HepG2 (cell line): Measurements from ENCODE around the gene CCDC82. TPM values are rescaled to one million over a fixed set of nuclear protein-coding genes. Genes with fewer than 3 reads are reported as not detected.

Source experiments
- ATAC-seq: fragments of 200-7000 bp; cut with Tn5 transposase; 3 replicates; pipeline ENCODE4 v1.9.1; 2020; ENCODE audit warnings: mild to moderate bottlenecking, moderate library complexity
- BruUV-seq: library from RNA; stranded (reverse); fragments of 400-500 nt; replicated peaks from 2 replicates; lab custom pipeline; 2021; lab: Mats Ljungman, UMichigan
- CTCF ChIA-PET: fragments of 300-600 bp; formaldehyde crosslinking; extraction: SDS; loops from one replicate; lab custom pipeline; 2021; ENCODE audit warnings: low total read pairs, inconsistent platforms, low intra/inter-chr PET ratio; lab: Yijun Ruan, JAX
- POLR2A ChIA-PET: fragments of 350-600 bp; sonication (Branson Sonifier 250); formaldehyde crosslinking; loops from one replicate; lab custom pipeline; 2020; ENCODE audit warnings: antibody characterized with exemption, inconsistent platforms; lab: Yijun Ruan, JAX
- DNase-seq: peaks from one replicate; pipeline ENCODE4 v3.0.0-alpha.2; 2015; ENCODE audit warnings: low spot score
- FAIRE-seq: peaks from 3 replicates; lab custom pipeline; 2011; peaks lifted over from hg19 to GRCh38; lab: Jason Lieb, UNC
- H2AFZ ChIP-seq: one replicate; pipeline ENCODE4 v1.6.1; 2011; ENCODE audit warnings: low read length, inconsistent platforms
- H3K27ac ChIP-seq: fragments of 300-600 bp; 3 replicates; pipeline ENCODE4 v1.8.0; 2011; ENCODE audit warnings: mixed run types, mild to moderate bottlenecking, mixed read lengths, low read length, inconsistent platforms; ENCODE audit not compliant: insufficient read depth; ENCODE audit errors: extremely low read length
- H3K27me3 ChIP-seq, 2 experiments: fragments of 200-600 bp in 1 of 2; 2 replicates in 1 of 2; 3 replicates in 1 of 2; pipeline versions ENCODE4 v1.6.0 to v1.8.0; 2011; ENCODE audit warnings: low read length in 2 of 2, mild to moderate bottlenecking in 2 of 2, moderate library complexity in 2 of 2, inconsistent platforms in 1 of 2; ENCODE audit not compliant: insufficient read depth in 2 of 2, control insufficient read depth in 1 of 2
- H3K36me3 ChIP-seq, 2 experiments: fragments of 200-600 bp in 1 of 2; replicated peaks in 1 of 2; 2 replicates in 1 of 2; 3 replicates in 1 of 2; pipeline versions ENCODE4 v1.5.1 to v1.8.0; 2011; ENCODE audit warnings: low read length in 2 of 2, inconsistent platforms in 1 of 2; ENCODE audit not compliant: insufficient read depth in 2 of 2, control insufficient read depth in 1 of 2
- H3K4me1 ChIP-seq: 2 replicates; pipeline ENCODE4 v1.5.1; 2012; ENCODE audit warnings: low read length, inconsistent platforms; ENCODE audit not compliant: insufficient read depth
- H3K4me2 ChIP-seq: 2 replicates; pipeline ENCODE4 v1.6.0; 2011; ENCODE audit warnings: low read depth, low read length, inconsistent platforms
- H3K4me3 ChIP-seq, 3 experiments: fragments of 200-600 bp in 1 of 3; sonication (generic), shearing (Covaris generic) in 1 of 3; replicated peaks in 1 of 3; 2 replicates each; pipeline ENCODE4 v1.5.1; 2011 to 2016; ENCODE audit warnings: low read length in 3 of 3, inconsistent platforms in 2 of 3, low read depth in 2 of 3, mild to moderate bottlenecking in 2 of 3, control low read depth in 1 of 3, mixed read lengths in 1 of 3; ENCODE audit not compliant: insufficient read depth in 1 of 3
- H3K79me2 ChIP-seq: one replicate; pipeline ENCODE4 v1.6.1; 2011; ENCODE audit warnings: low read length, inconsistent platforms; ENCODE audit not compliant: insufficient read depth
- H3K9ac ChIP-seq: 2 replicates; pipeline ENCODE4 v1.6.0; 2011; ENCODE audit warnings: mild to moderate bottlenecking, low read depth, low read length, inconsistent platforms; ENCODE audit not compliant: insufficient read depth
- H3K9me3 ChIP-seq: 2 replicates; pipeline ENCODE4 v1.5.1; 2012; ENCODE audit warnings: mild to moderate bottlenecking, low read length
- H4K20me1 ChIP-seq: 2 replicates; pipeline ENCODE4 v1.6.0; 2011; ENCODE audit warnings: inconsistent platforms, mild to moderate bottlenecking, low read length, moderate library complexity; ENCODE audit not compliant: insufficient read depth
- CTCF ChIP-seq: sonication (generic); formaldehyde crosslinking; IDR thresholded peaks from 2 replicates; pipeline ENCODE4 v1.5.0; 2020; ENCODE audit warnings: mild to moderate bottlenecking, missing genetic modification reagents, moderate library complexity
- FLYWCH1 ChIP-seq: sonication (generic); formaldehyde crosslinking; IDR thresholded peaks from 2 replicates; pipeline ENCODE4 v1.8.1; 2023; ENCODE audit warnings: mild to moderate bottlenecking, missing genetic modification reagents
- HMGXB4 ChIP-seq, 2 experiments: sonication (generic) in 1 of 2; formaldehyde crosslinking in 1 of 2; IDR thresholded peaks; 2 replicates each; pipeline versions ENCODE4 v1.4.0 to v1.6.1; 2018 to 2020; ENCODE audit warnings: missing genetic modification reagents in 2 of 2, borderline replicate concordance in 1 of 2, low read depth in 1 of 2, mild to moderate bottlenecking in 1 of 2, missing biosample characterization in 1 of 2
- MIXL1 ChIP-seq: IDR thresholded peaks from 2 replicates; pipeline ENCODE4 v1.6.1; 2016
- STAG1 ChIP-seq: sonication (generic); formaldehyde crosslinking; IDR thresholded peaks from 2 replicates; pipeline ENCODE4 v1.4.0; 2020; ENCODE audit warnings: missing genetic modification reagents
- WGBS: methylation state at CpG from one replicate; pipeline ENCODE4 v1.1.6; 2017; ENCODE audit warnings: low lambda C conversion rate; 5-methylcytosine and 5-hydroxymethylcytosine counted together
- in situ Hi-C: cut with HindIII; loops from 2 replicates; pipeline ENCODE4 v1.10.0; 2017; ENCODE audit warnings: low pct_unique_long_range_greater_than_20kb; ENCODE audit not compliant: extremely low pct_ligation_motif_present
- intact Hi-C: fragments of 100-400 bp; cut with micrococcal nuclease; formaldehyde crosslinking; loops from one replicate; pipeline ENCODE4 v1.10.0; 2022; ENCODE audit not compliant: unreplicated experiment
- polyA plus RNA-seq, 8 experiments: library from polyadenylated mRNA; depleted of rRNA in 3 of 8; stranded (reverse) in 7 of 8; unstranded in 1 of 8; fragments of >200 nt; fragmentation: Illumina TruSeq in 4 of 8; extraction: Trizol in 4 of 8; gene quantifications; 2 replicates each; pipeline versions ENCODE4 v1.2.1 to v1.2.3, GENCODE V29; 2011 to 2016; ENCODE audit warnings: low read depth in 4 of 8, missing spikeins in 1 of 8, mixed read lengths in 1 of 8; ENCODE audit not compliant: insufficient read depth in 1 of 8
- total RNA-seq, 5 experiments: library from RNA; depleted of rRNA; stranded (reverse); fragments of >200 nt; fragmentation: Illumina TruSeq; extraction: Trizol; gene quantifications; 2 replicates each; pipeline ENCODE4 v1.2.3, GENCODE V29; 2016; ENCODE audit warnings: low read depth in 1 of 5

Gene CCDC82
- total and polyA plus RNA-seq, 2 of the 13 experiments (the other 11 are each of a cell fraction or from before 2014, with no cell fraction given), result 19.7 to 25.7 TPM

GRCh38 chr11:96393753-96394348 is 4.1 kb upstream of the CCDC82 start:
- POLR2A ChIA-PET, result interaction anchor here (1.8 kb wide), 1 partner anchor 545 kb away, joined by 4 read pairs; no protein-coding TSS in a partner anchor

More at GRCh38 chr11:96393753-96394348, 4.1 kb upstream of the CCDC82 start:
- in situ Hi-C loops (loop anchor here (10.0 kb wide), 1 partner anchor 559 kb away; no protein-coding TSS in a partner anchor), intact Hi-C loops (loop anchor here (1.0 to 2.0 kb wide), 4 partner anchors 303 to 558 kb away; no protein-coding TSS in a partner anchor)
- CTCF ChIA-PET, result interaction anchor here (1.1 to 2.5 kb wide), 5 partner anchors 33 to 558 kb away, joined by 3 to 13 read pairs (median 4); no protein-coding TSS in a partner anchor
- Histone ChIP-seq H3K4me1 (peaks cover 23% of the 10 kb centered on the region), H4K20me1 (no peaks in the 10 kb centered on the region), H3K36me3 (no peaks in the 10 kb centered on the region), H3K4me2 (no peak overlapping the region), H3K9me3 (peaks cover 11% of the 10 kb centered on the region; the same call in 1 of the 2 replicates), H3K9ac (no peak overlapping the region), H3K4me3 (no peak overlapping the region; a peak in 1 of 6 replicates), H3K27me3 (no peaks in the 10 kb centered on the region), H3K27ac (no peak overlapping the region), H2AFZ (no peak overlapping the region), H3K79me2 (peaks cover 16% of the 10 kb centered on the region)
- 2% methylated on average over 1 of the region's 1 CpG for WGBS
- no peak for ATAC-seq
- peak; percentile 44 for DNase-seq
- TF ChIP-seq FLYWCH1 (CRISPR knock-in tag) (no peak), HMGXB4 (CRISPR knock-in tag; IDR thresholded peaks at IDR 0.05; ENCODE audit: borderline replicate concordance in 1 of 2, low read depth in 1 of 2) (0 out of 4 replicates have a peak, but pooled peaks of 1 of the 2 experiments have one; percentile 21), STAG1 (CRISPR knock-in tag) (peak; percentile 79), MIXL1 (CRISPR knock-in tag) (peak; percentile 31; the same call in 1 of the 2 replicates), CTCF (CRISPR knock-in tag) (peak; percentile 68)
- FAIRE-seq, result peak; percentile 75
- no TSS peak for BruUV-seq
